Measurements from ENCODE around the gene CST3. TPM values are rescaled to one million over a fixed set of nuclear protein-coding genes. Genes with fewer than 3 reads are reported as not detected.
A peak's percentile ranks its signal among the peaks of the same experiment; 100 is the strongest.

The CST3 gene
- total RNA-seq, 1 donor from 2014 or later, result 632 TPM

GRCh38 chr20:23602699-23603098, 35.1 kb downstream of the CST3 start:
- peak; percentile 63 for DNase-seq (ENCODE audit: low read depth)

- no peak for DNase-seq (ENCODE audit: low read depth)
These were observed 35.5 kb downstream of the CST3 start for GRCh38 chr20:23602241-23602640.

GRCh38 chr20:23601715-23602114, 36.0 kb downstream of the CST3 start:
- no peak for DNase-seq (ENCODE audit: low read depth)

- no peak for DNase-seq (ENCODE audit: low read depth)
These were observed 39.3 kb downstream of the CST3 start for GRCh38 chr20:23598481-23598880.

- no peak for DNase-seq (ENCODE audit: low read depth)
These were observed 41.0 kb downstream of the CST3 start for GRCh38 chr20:23596579-23597250.

GRCh38 chr20:23595941-23596340, 41.8 kb downstream of the CST3 start:
- no peak for DNase-seq (ENCODE audit: low read depth)

- DNase-seq (ENCODE audit: low read depth), result no peak
These were observed 49.0 kb downstream of the CST3 start for GRCh38 chr20:23588434-23589403.

GRCh38 chr20:23587631-23588030, 50.1 kb downstream of the CST3 start:
- DNase-seq (ENCODE audit: low read depth), result no peak

GRCh38 chr20:23586735-23587525, 50.8 kb downstream of the CST3 start:
- no peak for DNase-seq (ENCODE audit: low read depth)

- DNase-seq (ENCODE audit: low read depth), result no peak
These were observed 51.7 kb downstream of the CST3 start for GRCh38 chr20:23585808-23586734.

GRCh38 chr20:23585449-23585807, 52.3 kb downstream of the CST3 start:
- DNase-seq (ENCODE audit: low read depth), result no peak

- no peak for DNase-seq (ENCODE audit: low read depth)
These were observed 53.1 kb downstream of the CST3 start for GRCh38 chr20:23584434-23585199.

Other genes starting within 250 kb of the CST3 start
- gene NAPB, start 216.5 kb downstream of the CST3 start, total RNA-seq, result 4.0 and 10.1 TPM in 2 replicates
- gene CSTL1, start 198.3 kb downstream of the CST3 start, total RNA-seq, result not detected in 2 replicates
- not detected in 2 replicates for gene CST11, start 185.1 kb downstream of the CST3 start, total RNA-seq
- gene CST8, start 146.8 kb downstream of the CST3 start, total RNA-seq, result not detected in 2 replicates
- not detected in 2 replicates for gene CST9L, start 69.5 kb downstream of the CST3 start, total RNA-seq
- gene CST9, start 32.0 kb downstream of the CST3 start, total RNA-seq, result not detected in 2 replicates
- not detected in 2 replicates for gene CST4, start 51.1 kb upstream of the CST3 start, total RNA-seq
- gene CST1, start 113.0 kb upstream of the CST3 start, total RNA-seq, result not detected in 2 replicates
- gene CST2, start 188.8 kb upstream of the CST3 start, total RNA-seq, result not detected in 2 replicates
- gene CST5, start 241.8 kb upstream of the CST3 start, total RNA-seq, result not detected in 2 replicates

All from renal cortical epithelial cell (primary cell).